Left ventricle myocardium inferior (tissue), 1 donor: Measurements from ENCODE around the gene SLC12A3. TPM values are rescaled to one million over a fixed set of nuclear protein-coding genes. Genes with fewer than 3 reads are reported as not detected.

Experiments used
- DNase-seq: peaks from one replicate; pipeline ENCODE4 v3.0.0-alpha.2; 2020
- H3K27ac ChIP-seq: fragments of 200-600 bp; replicated peaks from 2 replicates; pipeline ENCODE4 v1.8.0; 2021
- H3K27me3 ChIP-seq: fragments of 200-600 bp; 2 replicates; pipeline ENCODE4 v1.8.0; 2021; ENCODE audit warnings: low read depth
- H3K36me3 ChIP-seq: fragments of 200-600 bp; 2 replicates; pipeline ENCODE4 v1.8.0; 2021
- H3K4me1 ChIP-seq: fragments of 200-600 bp; 2 replicates; pipeline ENCODE4 v1.8.0; 2021
- H3K4me3 ChIP-seq: fragments of 200-600 bp; 2 replicates; pipeline ENCODE4 v1.8.0; 2021; ENCODE audit warnings: mild to moderate bottlenecking, moderate library complexity
- H3K9me3 ChIP-seq: fragments of 200-600 bp; replicated peaks from 2 replicates; pipeline ENCODE4 v1.8.0; 2021
- intact Hi-C: fragments of 100-400 bp; cut with micrococcal nuclease; formaldehyde crosslinking; loops from one replicate; pipeline ENCODE4 v1.11.0; 2022
- total RNA-seq: library from RNA; stranded (reverse); fragmentation: NEBNext Ultra II Directional; extraction: Animal tissue kit (Norgen Biotek cat#: 25700); gene quantifications from one replicate; pipeline ENCODE4 v1.2.1, GENCODE V29; 2021
- TF ChIP-seq, protein P1 (sequence below): fragments of 200-600 bp; IDR thresholded peaks from 2 replicates; pipeline ENCODE4 v1.8.0; 2021; ENCODE audit warnings: antibody characterized with exemption, mild to moderate bottlenecking, borderline replicate concordance
- donor health status: DM: no; HTN: yes; CAD: no; lungs with severe emphysema.

The SLC12A3 gene
- total RNA-seq, 1 donor from 2014 or later = not detected

DNA sequence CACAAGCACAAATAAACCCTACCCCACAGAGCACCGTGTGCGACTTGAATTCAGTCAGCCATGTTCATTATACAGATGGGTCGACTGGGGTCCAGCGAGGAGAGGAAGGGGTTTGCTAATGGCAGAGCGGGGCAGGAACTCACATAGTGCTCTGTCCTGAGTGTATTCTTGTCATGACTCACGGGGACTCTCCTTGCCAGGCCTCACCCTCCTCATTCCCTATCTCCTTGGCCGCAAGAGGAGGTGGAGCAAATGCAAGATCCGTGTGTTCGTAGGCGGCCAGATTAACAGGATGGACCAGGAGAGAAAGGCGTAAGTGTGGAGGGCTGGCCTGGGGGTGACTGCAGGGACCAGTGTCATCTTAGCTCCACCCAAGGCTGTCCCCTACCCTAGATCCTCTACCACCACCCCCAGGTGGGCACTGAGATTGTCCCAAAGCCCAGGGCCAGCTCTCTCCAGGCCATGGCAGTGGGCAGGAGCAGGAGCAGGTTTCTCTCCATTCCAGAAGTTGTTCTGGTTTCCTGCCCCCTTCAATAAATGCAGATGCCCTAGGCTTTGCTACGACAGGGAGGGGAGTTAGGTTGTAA is 29.4 kb downstream of the SLC12A3 start:
- Histone ChIP-seq H3K9me3 (no peaks in the 10 kb centered on the region), H3K4me1 (no peaks in the 10 kb centered on the region), H3K27me3 (no peaks in the 10 kb centered on the region), H3K4me3 (no peak overlapping the region), H3K27ac (no peak overlapping the region), H3K36me3 (no peaks in the 10 kb centered on the region)
- TF ChIP-seq, protein P1, sequence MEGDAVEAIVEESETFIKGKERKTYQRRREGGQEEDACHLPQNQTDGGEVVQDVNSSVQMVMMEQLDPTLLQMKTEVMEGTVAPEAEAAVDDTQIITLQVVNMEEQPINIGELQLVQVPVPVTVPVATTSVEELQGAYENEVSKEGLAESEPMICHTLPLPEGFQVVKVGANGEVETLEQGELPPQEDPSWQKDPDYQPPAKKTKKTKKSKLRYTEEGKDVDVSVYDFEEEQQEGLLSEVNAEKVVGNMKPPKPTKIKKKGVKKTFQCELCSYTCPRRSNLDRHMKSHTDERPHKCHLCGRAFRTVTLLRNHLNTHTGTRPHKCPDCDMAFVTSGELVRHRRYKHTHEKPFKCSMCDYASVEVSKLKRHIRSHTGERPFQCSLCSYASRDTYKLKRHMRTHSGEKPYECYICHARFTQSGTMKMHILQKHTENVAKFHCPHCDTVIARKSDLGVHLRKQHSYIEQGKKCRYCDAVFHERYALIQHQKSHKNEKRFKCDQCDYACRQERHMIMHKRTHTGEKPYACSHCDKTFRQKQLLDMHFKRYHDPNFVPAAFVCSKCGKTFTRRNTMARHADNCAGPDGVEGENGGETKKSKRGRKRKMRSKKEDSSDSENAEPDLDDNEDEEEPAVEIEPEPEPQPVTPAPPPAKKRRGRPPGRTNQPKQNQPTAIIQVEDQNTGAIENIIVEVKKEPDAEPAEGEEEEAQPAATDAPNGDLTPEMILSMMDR = no peak
- intact Hi-C loops = no loop called here
- no peak for DNase-seq

DNA sequence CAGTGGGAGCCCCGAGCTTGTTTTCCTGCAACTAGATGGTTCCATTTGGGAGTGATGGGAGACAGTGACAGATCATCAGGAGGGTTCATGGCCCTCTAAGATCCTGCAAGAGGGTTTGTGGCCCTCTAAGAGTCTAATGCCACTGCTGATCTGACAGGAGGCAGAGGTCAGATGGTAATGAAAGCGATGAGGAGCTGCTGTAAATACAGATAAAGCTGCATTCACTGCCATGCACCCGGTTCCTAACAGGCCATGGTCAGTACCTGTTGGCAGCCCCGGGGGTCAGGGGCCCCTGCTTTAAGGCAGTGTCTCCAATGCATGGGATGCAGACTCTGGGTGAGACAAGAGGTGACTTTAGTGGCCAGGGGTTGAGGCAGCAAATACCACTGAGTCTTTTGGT is 30.8 kb downstream of the SLC12A3 start:
- no peaks in the 10 kb centered on the region for H3K9me3 ChIP-seq
- H3K4me3 ChIP-seq = no peak overlapping the region
- H3K4me1 ChIP-seq = no peaks in the 10 kb centered on the region
- H3K36me3 ChIP-seq = no peaks in the 10 kb centered on the region
- no peaks in the 10 kb centered on the region for H3K27me3 ChIP-seq
- DNase-seq = no peak
- TF ChIP-seq, protein P1 = no peak
- intact Hi-C loops = no loop called here
- no peak overlapping the region for H3K27ac ChIP-seq

DNA sequence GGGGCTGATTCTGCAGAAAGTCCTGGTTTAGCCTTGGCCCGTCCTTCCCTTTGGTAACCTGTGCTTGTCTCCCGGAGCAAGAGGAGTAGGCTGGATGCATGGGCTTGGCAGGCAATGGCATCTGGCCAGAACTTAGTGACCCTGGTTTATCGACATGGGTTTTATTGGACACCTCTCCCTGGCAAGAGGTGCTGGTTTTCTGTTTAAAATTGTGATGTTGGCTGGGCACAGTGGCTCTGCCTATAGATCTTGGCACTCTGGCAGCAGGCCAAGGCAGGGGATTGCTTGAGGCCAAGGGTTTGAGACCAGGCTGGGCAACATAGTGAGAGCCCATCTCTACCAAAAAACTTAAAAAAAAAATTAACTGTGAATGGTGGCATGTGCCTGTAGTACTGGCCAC is 31.2 kb downstream of the SLC12A3 start:
- Histone ChIP-seq H3K4me1 (no peaks in the 10 kb centered on the region), H3K4me3 (no peak overlapping the region), H3K27ac (no peak overlapping the region), H3K9me3 (no peaks in the 10 kb centered on the region), H3K36me3 (no peaks in the 10 kb centered on the region), H3K27me3 (no peaks in the 10 kb centered on the region)
- TF ChIP-seq, protein P1 = no peak
- intact Hi-C loops = no loop called here
- DNase-seq = no peak

DNA sequence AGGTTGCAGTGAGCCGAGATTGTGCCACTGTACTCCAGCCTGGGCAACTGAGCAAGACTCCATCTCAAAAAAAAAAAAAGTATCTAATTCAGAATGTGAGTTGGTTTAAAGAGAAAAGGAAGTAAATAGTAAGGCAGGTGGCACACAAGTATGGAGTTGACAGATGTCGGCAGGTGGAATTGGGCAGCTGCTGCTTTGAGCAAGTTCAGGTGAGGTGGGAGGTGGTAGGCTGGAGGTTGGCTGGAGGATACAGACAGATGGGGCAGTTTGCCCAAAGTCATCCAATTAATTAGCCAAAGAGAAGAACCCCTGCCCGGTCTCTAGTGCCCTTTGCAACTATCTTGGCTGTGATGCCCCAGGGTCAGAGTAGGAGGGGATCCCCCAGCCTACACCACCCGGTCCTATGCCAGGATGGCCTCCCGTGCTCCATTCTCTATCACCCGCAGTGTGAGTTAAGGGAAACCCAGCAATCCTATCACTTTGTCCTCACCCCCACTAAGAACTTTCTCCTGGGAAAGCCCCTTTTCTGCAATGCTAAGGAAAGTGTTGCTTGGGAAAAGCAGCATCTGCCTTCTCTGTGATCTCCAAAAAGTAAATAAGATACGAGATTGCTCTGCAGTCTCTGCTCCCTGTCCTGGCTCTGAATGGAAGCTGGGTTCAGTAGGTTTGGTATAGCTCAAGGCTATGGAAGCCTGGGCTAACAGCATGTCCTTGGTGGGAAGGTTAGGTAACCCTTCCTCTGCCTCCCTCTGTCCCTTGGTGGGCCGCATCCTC is 32.2 kb downstream of the SLC12A3 start:
- intact Hi-C loops = no loop called here
- Histone ChIP-seq H3K27me3 (peaks cover 3% of the 10 kb centered on the region), H3K9me3 (no peaks in the 10 kb centered on the region), H3K4me1 (no peaks in the 10 kb centered on the region), H3K36me3 (no peaks in the 10 kb centered on the region), H3K27ac (no peak overlapping the region), H3K4me3 (no peak overlapping the region)
- DNase-seq = no peak
- TF ChIP-seq, protein P1 = no peak

DNA sequence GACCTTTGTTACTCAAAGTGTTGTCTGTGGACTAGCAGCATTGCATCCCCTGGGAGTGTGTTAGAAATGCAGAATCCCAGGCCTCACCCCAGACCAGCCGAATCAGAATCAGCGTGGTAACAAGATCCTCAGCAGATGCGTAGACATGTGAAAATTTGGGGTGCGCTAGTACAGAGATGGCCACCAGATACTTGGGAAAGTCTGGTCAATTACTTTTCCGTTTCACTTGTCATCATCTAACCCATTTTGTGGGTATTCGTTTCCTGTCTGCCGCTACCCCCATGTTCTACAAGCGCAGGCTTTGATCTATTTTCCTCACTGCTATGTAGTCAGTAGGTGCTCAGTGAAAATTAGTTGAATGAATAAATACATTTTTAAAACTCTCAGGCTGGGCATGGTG is 33.8 kb downstream of the SLC12A3 start:
- intact Hi-C loops = no loop called here
- Histone ChIP-seq H3K4me3 (no peak overlapping the region), H3K9me3 (no peaks in the 10 kb centered on the region), H3K36me3 (no peaks in the 10 kb centered on the region), H3K27me3 (peaks cover 7% of the 10 kb centered on the region), H3K27ac (no peak overlapping the region), H3K4me1 (no peaks in the 10 kb centered on the region)
- no peak for DNase-seq
- TF ChIP-seq, protein P1 = no peak
